IPS-18a (cell line): Measurements from ENCODE around the gene AWAT1.
"Not testable (repeated sequence)": the region's sequence is repeated elsewhere in the genome, so short reads cannot be mapped to it uniquely, and the experiment has no call there.

Source experiments
- H3K27ac ChIP-seq: one replicate; pipeline ENCODE4 v1.5.1; 2013; ENCODE audit warnings: low read length
- H3K27me3 ChIP-seq: one replicate; pipeline ENCODE4 v1.6.1; 2013; ENCODE audit warnings: mild to moderate bottlenecking, low read length; ENCODE audit not compliant: control insufficient read depth, insufficient read depth
- H3K36me3 ChIP-seq: one replicate; pipeline ENCODE4 v1.6.1; 2013; ENCODE audit warnings: low read depth, low read length; ENCODE audit not compliant: control insufficient read depth
- H3K4me1 ChIP-seq: one replicate; pipeline ENCODE4 v1.6.1; 2013; ENCODE audit warnings: low read depth, low read length; ENCODE audit not compliant: control insufficient read depth
- H3K4me3 ChIP-seq: one replicate; pipeline ENCODE4 v1.5.1; 2013; ENCODE audit warnings: low read length
- H3K9ac ChIP-seq: one replicate; pipeline ENCODE4 v1.6.1; 2013; ENCODE audit warnings: mild to moderate bottlenecking, low read length, moderate library complexity
- H3K9me3 ChIP-seq: one replicate; pipeline ENCODE4 v1.6.1; 2013; ENCODE audit warnings: low read depth, low read length; ENCODE audit not compliant: control insufficient read depth

Gene AWAT1

GRCh38 chrX:70264784-70265183 is 30.3 kb downstream of the AWAT1 start:
- peaks cover 13% of the 10 kb centered on the region for H3K9me3 ChIP-seq
- no peaks in the 10 kb centered on the region for H3K27me3 ChIP-seq
- no peak overlapping the region for H3K9ac ChIP-seq
- H3K27ac ChIP-seq = no peak overlapping the region
- H3K4me1 ChIP-seq = no peaks in the 10 kb centered on the region
- H3K4me3 ChIP-seq = no peak overlapping the region
- H3K36me3 ChIP-seq = no peaks in the 10 kb centered on the region

DNA sequence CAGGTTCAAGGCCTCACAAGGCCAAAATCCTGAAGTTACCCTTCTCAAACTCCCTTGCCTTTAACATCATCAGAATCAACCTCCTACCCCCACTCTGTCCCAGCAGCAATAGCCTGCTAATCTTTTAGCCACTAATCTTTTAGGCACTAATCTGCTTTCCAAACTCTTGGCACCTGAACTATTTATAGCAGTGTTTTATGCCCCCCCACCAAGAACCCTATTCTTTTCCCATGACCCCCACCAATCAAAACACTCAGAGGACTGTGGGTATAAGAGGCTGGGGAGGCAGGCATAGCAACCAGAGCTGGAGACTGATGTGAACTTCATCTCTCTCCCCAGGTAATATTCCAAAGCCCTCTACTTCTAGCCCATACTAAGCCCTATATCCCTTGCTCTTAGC is 33.6 kb downstream of the AWAT1 start, which contains the start of gene ARR3:
Gene ARR3 (plus strand): TSS at position 301 of the 400 bp plus-strand sequence. CDS start 1,052 bp downstream, outside the sequence.
- Histone ChIP-seq H3K36me3 (no peaks in the 10 kb centered on the region), H3K27me3 (no peaks in the 10 kb centered on the region), H3K27ac (no peak within 1 kb of the TSS), H3K4me1 (no peaks in the 10 kb centered on the region), H3K9ac (no peak within 1 kb of the TSS), H3K9me3 (peaks cover 11% of the 10 kb centered on the region), H3K4me3 (no peak within 1 kb of the TSS)

- not testable (repeated sequence) for H3K27me3 ChIP-seq, H3K27ac ChIP-seq, H3K4me3 ChIP-seq, H3K4me1 ChIP-seq, H3K36me3 ChIP-seq, H3K9ac ChIP-seq
- peaks cover 11% of the 10 kb centered on the region for H3K9me3 ChIP-seq
Measured at GRCh38 chrX:70274029-70274428, 39.6 kb downstream of the AWAT1 start.

- Histone ChIP-seq H3K4me3 (no peak overlapping the region), H3K4me1 (no peaks in the 10 kb centered on the region), H3K9me3 (peaks cover 12% of the 10 kb centered on the region), H3K9ac (no peak overlapping the region), H3K36me3 (no peaks in the 10 kb centered on the region), H3K27ac (no peak overlapping the region), H3K27me3 (no peaks in the 10 kb centered on the region)
Measured at GRCh38 chrX:70279081-70279480, 44.6 kb downstream of the AWAT1 start.

- H3K36me3 ChIP-seq = no peaks in the 10 kb centered on the region
- no peak overlapping the region for H3K27ac ChIP-seq
- no peak overlapping the region for H3K4me3 ChIP-seq
- no peak overlapping the region for H3K9ac ChIP-seq
- no peaks in the 10 kb centered on the region for H3K27me3 ChIP-seq
- H3K9me3 ChIP-seq = peaks cover 12% of the 10 kb centered on the region
- H3K4me1 ChIP-seq = no peaks in the 10 kb centered on the region
Measured at GRCh38 chrX:70280573-70280972, 46.1 kb downstream of the AWAT1 start.

DNA sequence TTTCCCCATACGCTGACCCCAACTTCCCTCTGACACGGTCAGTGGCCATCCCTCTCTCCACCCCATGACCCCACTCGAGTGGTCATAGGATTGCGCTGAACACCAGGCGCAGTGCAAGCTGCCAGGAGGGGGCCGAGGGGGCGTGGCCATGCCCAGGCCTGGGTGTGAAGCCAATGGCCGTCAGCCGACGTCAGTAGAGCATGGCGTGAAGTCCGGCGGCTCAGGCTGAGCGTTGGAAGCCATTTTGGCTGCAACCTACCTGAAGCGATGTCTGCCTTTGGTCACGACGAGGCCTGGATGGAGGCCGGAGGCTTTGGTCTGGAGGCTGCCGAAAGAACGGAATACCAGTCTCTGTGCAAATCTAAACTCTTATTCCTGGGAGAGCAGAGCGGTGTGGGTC is 47.5 kb downstream of the AWAT1 start, which contains the start of gene RAB41:
Gene RAB41 (plus strand): TSS at position 222 of the 400 bp plus-strand sequence. CDS start 46 bp downstream, at position 268.
- no peak within 1 kb of the TSS for H3K27ac ChIP-seq
- no peak within 1 kb of the TSS for H3K9ac ChIP-seq
- peaks cover 8% of the 10 kb centered on the region for H3K36me3 ChIP-seq
- peaks cover 6% of the 10 kb centered on the region for H3K9me3 ChIP-seq
- H3K4me1 ChIP-seq = no peaks in the 10 kb centered on the region
- no peak within 1 kb of the TSS for H3K4me3 ChIP-seq
- H3K27me3 ChIP-seq = no peaks in the 10 kb centered on the region

- peaks cover 6% of the 10 kb centered on the region for H3K9me3 ChIP-seq
- peaks cover 11% of the 10 kb centered on the region for H3K36me3 ChIP-seq
- peak overlapping the region; percentile 67 for H3K4me3 ChIP-seq
- no peaks in the 10 kb centered on the region for H3K27me3 ChIP-seq
- no peaks in the 10 kb centered on the region for H3K4me1 ChIP-seq
- no peak overlapping the region for H3K27ac ChIP-seq
- peak overlapping the region; percentile 14 for H3K9ac ChIP-seq
Measured at GRCh38 chrX:70289168-70289792, 54.8 kb downstream of the AWAT1 start.
